Adrenal gland (tissue), 5 donors: ENCODE data around the gene PLK5.

Experiments used
- CTCF ChIP-seq, 6 experiments: fragments of 450-650 bp in 4 of 6; fragments of 200-600 bp in 2 of 6; sonication (generic) in 1 of 6; IDR thresholded peaks; 1 replicate in 5 of 6; 2 replicates in 1 of 6; pipeline versions ENCODE4 v1.5.1 to v1.8.0; 2016 to 2021; ENCODE audit warnings: antibody characterized with exemption in 6 of 6, mild to moderate bottlenecking in 2 of 6, moderate library complexity in 1 of 6
- POLR2A ChIP-seq, 2 donors: fragments of 450-650 bp; IDR thresholded peaks; one replicate each; pipeline ENCODE4 v1.6.1; 2017; ENCODE audit warnings: antibody characterized with exemption in 2 of 2, mild to moderate bottlenecking in 2 of 2, moderate library complexity in 1 of 2
- donor health status: DM: no; HTN: no; CAD: no.

- TF ChIP-seq POLR2A (IDR thresholded peaks at IDR 0.05) = no peak
- TF ChIP-seq CTCF (IDR thresholded peaks at IDR 0.05) = no peak
Observed at GRCh38 chr19:1511318-1512317, 12.3 kb upstream of the PLK5 start.
